Measurements from ENCODE around the gene MANEAL.

The MANEAL gene

DNA sequence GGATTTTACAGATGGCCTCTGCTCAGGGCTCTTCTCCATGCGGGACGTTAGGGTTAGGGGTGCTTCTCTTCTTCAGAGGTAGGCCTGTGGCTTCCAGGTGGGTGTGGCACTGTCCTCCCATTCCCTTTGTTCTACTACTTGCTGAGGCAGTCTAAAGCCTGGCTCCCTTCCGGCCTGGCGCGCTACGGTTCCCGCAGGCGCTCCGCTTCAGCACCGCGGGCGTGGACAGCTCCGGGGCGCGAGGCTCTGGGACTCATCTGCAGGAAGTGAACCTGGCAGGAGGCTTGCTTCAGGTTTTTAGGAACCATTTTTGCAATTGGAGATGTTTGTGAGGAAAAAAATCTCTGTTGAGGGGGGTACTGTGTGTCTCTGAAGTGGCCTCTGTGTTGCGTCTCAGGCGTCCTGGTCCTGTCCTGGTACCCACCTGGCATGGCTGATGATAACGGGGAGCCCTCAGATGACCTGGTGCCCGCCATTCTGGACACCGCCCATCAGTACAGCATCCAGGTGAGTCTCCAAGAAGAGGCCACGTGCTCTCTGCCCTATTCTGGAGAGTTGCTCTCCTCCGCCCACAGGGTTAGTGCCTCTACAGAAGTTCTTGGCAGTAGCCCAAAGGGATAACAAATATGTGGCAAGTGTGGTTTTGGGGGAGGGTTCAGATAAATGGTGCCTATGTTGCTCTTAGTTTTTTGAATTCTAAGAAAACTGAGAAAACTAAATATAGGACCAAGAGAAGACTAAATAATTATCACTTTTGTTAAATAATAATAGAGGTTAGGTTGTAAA is 1.9 kb downstream of the MANEAL start:
- Mint-ChIP-seq H3K4me1 (peaks cover 21% of the 10 kb centered on the region), H3K27me3 (peaks cover 7% of the 10 kb centered on the region), H3K9me3 (no peaks in the 10 kb centered on the region), H3K36me3 (ENCODE audit: insufficient read depth) (peaks cover 4% of the 10 kb centered on the region), H3K27ac (ENCODE audit: low read depth) (peak overlapping the region; percentile 58), H3K4me3 (peak overlapping the region; percentile 86)
- ATAC-seq (replicated peaks; ENCODE audit: extremely low read depth, poor library complexity, severe bottlenecking) (no peak), DNase-seq (ENCODE audit: low spot score in 2 of 2) (no peak)

DNA sequence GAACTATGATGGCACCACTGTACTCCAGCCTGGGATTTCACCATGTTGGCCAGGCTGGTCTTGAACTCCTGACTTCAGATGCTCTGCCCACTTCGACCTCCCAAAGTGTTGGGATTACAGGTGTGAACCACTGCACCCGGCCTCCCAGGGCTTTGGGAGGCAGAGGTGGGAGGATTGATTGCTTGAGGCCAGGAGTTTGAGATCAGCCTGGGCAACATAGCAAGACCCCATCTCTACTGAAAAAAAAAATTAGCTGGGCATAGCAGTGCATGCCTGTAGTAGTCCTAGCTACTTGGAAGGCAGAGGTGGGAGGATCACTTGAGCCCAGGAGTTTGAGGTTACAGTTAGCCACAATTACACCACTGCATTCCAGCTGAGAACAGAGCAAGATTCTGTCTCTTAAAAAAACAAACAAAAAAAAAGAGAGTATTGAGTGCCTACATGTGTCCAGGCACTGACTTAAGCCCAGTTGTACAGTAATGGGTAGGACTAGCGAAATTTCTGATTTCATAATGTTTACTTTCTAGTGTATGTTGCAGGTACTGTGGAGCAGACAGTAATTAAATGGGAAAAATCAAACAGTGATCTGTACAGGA is 4.2 kb downstream of the MANEAL start:
- H3K4me1 Mint-ChIP-seq = peaks cover 21% of the 10 kb centered on the region
- no peak overlapping the region for H3K27ac Mint-ChIP-seq (ENCODE audit: low read depth)
- ATAC-seq (replicated peaks; ENCODE audit: extremely low read depth, poor library complexity, severe bottlenecking) (no peak), DNase-seq (ENCODE audit: low spot score in 2 of 2) (no peak)
- peaks cover 7% of the 10 kb centered on the region for H3K27me3 Mint-ChIP-seq
- H3K4me3 Mint-ChIP-seq = no peak overlapping the region
- peaks cover 19% of the 10 kb centered on the region for H3K36me3 Mint-ChIP-seq (ENCODE audit: insufficient read depth)
- H3K9me3 Mint-ChIP-seq = no peaks in the 10 kb centered on the region

DNA sequence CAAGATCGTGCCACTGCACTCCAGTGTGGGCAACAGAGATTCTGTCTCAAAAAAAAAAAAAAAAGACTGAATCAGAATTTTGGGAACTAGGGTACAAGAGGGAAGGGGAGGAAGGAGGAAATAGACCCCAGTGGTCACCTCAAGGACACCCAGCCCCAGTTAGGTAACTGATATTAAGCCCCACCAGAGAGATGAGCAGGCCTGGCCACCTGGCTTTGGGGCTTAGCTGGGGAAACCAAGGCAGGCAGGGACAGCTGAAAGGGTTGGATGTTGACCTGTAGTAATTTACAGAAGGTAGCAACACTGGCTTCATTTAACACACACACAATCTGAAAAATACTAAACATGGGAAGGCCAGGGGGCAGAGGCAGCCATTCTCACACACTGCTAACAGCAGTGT is 8.8 kb downstream of the MANEAL start:
- H3K4me3 Mint-ChIP-seq = no peak overlapping the region
- DNase-seq (ENCODE audit: low spot score in 2 of 2) (no peak), ATAC-seq (replicated peaks; ENCODE audit: extremely low read depth, poor library complexity, severe bottlenecking) (no peak)
- peaks cover 8% of the 10 kb centered on the region for H3K4me1 Mint-ChIP-seq
- peaks cover 45% of the 10 kb centered on the region for H3K36me3 Mint-ChIP-seq (ENCODE audit: insufficient read depth)
- no peaks in the 10 kb centered on the region for H3K9me3 Mint-ChIP-seq
- peak overlapping the region; percentile 49 for H3K27ac Mint-ChIP-seq (ENCODE audit: low read depth)
- no peaks in the 10 kb centered on the region for H3K27me3 Mint-ChIP-seq

DNA sequence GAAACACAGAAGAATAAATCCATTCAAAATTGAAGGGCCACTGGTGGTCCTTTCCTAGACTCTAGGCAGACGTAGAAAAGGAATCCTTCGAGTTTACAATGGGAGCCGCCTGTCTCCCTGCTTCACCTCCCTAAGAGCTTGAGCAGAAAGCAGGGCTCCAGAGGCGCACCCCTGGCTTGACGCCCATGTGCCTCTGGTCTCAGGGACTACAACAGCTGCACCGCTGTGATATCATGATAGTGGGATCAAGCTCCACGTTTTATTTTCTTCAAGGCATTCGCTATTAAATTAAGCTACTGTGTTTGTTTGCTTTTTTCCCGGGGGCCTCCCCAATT is 13.5 kb downstream of the MANEAL start:
- Mint-ChIP-seq H3K4me3 (peak overlapping the region; percentile 89), H3K27me3 (no peaks in the 10 kb centered on the region), H3K4me1 (peaks cover 32% of the 10 kb centered on the region), H3K36me3 (ENCODE audit: insufficient read depth) (peaks cover 43% of the 10 kb centered on the region), H3K9me3 (no peaks in the 10 kb centered on the region), H3K27ac (ENCODE audit: low read depth) (peak overlapping the region; percentile 94)
- DNase-seq (ENCODE audit: low spot score in 2 of 2) = no peak
- ATAC-seq (replicated peaks; ENCODE audit: extremely low read depth, poor library complexity, severe bottlenecking) = no peak

DNA sequence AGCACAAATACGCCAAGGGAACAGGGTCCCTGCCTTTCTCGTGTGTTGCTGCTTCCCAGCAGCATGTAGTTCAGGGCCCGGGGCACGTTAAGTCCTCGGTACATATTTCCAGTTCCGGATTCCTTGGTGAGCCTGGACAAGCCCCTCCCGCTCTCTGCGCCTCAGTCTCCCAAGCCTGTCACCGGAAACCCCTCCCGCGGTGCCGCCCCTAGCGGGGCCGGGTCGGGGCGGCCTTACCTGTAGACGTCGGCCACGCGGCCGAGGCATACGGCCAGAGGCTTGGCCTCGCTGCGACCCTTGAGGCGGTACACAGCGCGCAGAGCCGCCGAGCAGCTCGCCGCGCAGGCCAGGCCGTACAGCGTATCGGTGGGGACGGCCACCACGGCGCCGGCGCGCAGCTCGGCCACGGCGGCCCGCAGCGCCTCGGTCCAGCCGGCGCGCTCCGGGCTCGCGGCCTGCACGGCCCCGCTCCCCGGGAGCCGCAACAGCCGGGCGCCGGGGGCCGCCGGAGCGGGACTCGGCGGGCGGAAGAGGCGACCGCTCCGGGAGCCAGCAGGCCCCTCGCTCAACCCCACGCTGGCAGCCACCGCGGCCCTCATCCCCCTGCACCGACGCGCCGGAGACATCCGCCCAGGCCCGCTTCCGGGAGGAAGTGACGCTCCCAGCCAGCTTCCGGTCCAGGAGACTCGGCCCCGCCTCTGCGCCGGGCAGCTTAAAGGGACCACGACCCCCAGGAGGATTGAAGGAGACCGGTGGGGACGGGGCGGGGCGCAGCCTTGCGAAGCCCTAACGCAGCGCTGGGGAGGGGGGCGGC is 14.1 kb downstream of the MANEAL start, which contains the start of the genes C1orf122 and YRDC:
C1orf122 (plus strand) TSS at position 236 of the 814 bp plus-strand sequence. CDS start 615 bp downstream, outside the sequence.
YRDC (minus strand) TSS at position 654 of the 814 bp plus-strand sequence; CDS start at position 626, 28 bp downstream.
- H3K27me3 Mint-ChIP-seq = no peaks in the 10 kb centered on the region
- H3K4me1 Mint-ChIP-seq = peaks cover 33% of the 10 kb centered on the region
- H3K36me3 Mint-ChIP-seq (ENCODE audit: insufficient read depth) = peaks cover 37% of the 10 kb centered on the region
- H3K4me3 Mint-ChIP-seq = peak within 1 kb of the TSS; percentile 89
- H3K27ac Mint-ChIP-seq (ENCODE audit: low read depth) = peak within 1 kb of the TSS; percentile 94
- DNase-seq (ENCODE audit: low spot score in 2 of 2) (peak; percentile 84 to 85), ATAC-seq (replicated peaks; ENCODE audit: extremely low read depth, poor library complexity, severe bottlenecking) (peak; percentile 96)
- no peaks in the 10 kb centered on the region for H3K9me3 Mint-ChIP-seq

DNA sequence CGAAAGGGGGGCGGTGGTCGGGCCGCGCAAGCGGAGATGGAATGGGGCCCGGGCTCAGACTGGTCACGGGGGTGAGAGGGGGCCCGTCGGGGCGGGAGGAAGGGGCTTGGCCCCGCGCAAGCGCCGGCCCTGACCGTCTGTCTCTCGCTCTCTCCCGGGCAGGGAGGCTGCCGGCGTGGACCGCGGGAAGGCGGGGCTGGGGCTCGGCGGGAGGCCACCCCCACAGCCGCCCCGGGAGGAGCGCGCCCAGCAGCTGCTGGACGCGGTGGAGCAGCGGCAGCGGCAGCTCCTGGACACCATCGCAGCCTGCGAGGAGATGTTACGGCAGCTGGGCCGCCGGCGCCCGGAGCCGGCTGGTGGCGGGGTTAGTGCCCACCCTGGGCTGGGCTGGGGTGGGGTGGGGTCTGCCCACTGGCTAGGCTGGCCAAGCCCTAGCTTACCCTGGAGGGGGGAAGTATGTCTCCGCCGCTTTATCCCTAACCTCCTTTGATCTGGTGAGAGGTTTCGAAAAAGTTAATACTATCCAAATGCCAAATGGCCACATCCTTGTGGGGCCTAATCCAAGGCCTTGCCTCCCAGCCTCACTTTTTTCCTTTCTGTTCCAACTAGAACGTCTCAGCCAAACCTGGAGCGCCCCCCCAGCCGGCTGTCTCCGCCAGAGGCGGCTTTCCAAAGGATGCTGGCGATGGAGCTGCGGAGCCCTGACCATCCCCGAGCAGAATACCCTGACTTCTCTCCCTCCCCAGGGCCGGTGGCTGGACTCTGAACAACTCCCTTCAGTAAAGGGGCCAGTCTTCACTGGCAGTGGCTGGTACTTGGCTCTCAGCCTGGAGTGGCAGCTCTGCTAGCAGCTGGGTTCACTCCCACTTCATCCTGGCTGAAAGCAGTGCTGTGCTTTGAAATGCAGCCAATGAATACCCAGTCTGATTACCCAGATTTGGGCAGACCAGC is 15.0 kb downstream of the MANEAL start:
- DNase-seq (ENCODE audit: low spot score in 2 of 2) = peak; percentile 22
- no peaks in the 10 kb centered on the region for H3K9me3 Mint-ChIP-seq
- peaks cover 33% of the 10 kb centered on the region for H3K4me1 Mint-ChIP-seq
- peaks cover 34% of the 10 kb centered on the region for H3K36me3 Mint-ChIP-seq (ENCODE audit: insufficient read depth)
- ATAC-seq (replicated peaks; ENCODE audit: extremely low read depth, poor library complexity, severe bottlenecking) = peak; percentile 37
- H3K27me3 Mint-ChIP-seq = no peaks in the 10 kb centered on the region
- H3K27ac Mint-ChIP-seq (ENCODE audit: low read depth) = peak overlapping the region; percentile 94
- H3K4me3 Mint-ChIP-seq = peak overlapping the region; percentile 89

DNA sequence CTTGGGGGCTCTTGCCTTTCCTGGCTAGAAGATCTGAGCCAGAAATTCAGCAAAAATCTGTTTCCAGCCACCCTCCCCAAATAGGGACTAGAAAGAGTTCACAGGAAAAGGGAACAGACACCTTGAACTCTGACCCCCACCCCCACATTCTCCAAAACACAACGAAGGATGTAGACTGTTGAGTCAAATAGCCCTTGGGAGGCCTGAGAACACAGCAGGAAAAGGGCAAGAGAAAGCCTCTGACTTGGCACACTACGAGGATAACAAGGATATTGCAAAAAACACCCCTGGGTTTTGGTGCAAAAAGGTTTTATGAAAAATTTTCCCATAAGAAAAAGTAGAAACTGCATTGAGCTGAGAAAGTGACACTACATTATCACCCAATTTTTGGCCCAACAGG is 16.3 kb downstream of the MANEAL start:
- ATAC-seq (replicated peaks; ENCODE audit: extremely low read depth, poor library complexity, severe bottlenecking) = no peak
- DNase-seq (ENCODE audit: low spot score in 2 of 2) = no peak
- no peaks in the 10 kb centered on the region for H3K9me3 Mint-ChIP-seq
- H3K27ac Mint-ChIP-seq (ENCODE audit: low read depth) = no peak overlapping the region
- H3K27me3 Mint-ChIP-seq = no peaks in the 10 kb centered on the region
- H3K4me3 Mint-ChIP-seq = no peak overlapping the region
- H3K36me3 Mint-ChIP-seq (ENCODE audit: insufficient read depth) = peaks cover 21% of the 10 kb centered on the region
- peaks cover 25% of the 10 kb centered on the region for H3K4me1 Mint-ChIP-seq

DNA sequence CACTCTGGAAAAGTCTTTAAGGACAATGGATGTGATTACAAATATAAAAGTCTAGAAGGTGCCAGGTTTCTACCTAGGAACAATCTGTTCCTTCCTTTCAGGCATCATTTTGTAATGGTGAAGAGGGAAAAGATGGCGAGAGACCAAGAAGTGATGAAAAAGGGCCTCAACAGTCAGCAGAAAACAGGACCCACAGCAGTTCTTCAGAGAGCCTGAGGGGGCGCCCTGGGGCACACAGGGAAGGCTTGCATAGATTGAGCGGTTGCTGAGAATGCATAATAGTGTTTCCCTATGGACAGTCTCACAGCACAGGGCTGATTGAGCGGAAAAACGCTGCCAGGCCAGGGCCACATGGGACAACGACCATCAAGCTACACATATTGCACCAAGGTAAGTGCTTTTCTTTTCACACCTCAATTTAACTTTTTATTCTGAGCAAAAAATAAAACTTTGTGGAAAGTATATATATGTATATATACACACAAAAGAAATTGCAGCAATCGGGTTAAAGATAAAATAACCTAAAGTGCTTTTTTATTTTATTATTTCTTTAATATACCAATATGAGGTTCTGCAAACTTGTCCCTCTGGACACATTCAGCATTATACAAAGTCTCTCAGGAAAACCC is 17.5 kb downstream of the MANEAL start:
- H3K36me3 Mint-ChIP-seq (ENCODE audit: insufficient read depth) = peaks cover 21% of the 10 kb centered on the region
- no peaks in the 10 kb centered on the region for H3K9me3 Mint-ChIP-seq
- H3K4me1 Mint-ChIP-seq = peaks cover 25% of the 10 kb centered on the region
- no peaks in the 10 kb centered on the region for H3K27me3 Mint-ChIP-seq
- H3K27ac Mint-ChIP-seq (ENCODE audit: low read depth) = no peak overlapping the region
- ATAC-seq (replicated peaks; ENCODE audit: extremely low read depth, poor library complexity, severe bottlenecking) = no peak
- DNase-seq (ENCODE audit: low spot score in 2 of 2) = peak; percentile 42 to 45
- no peak overlapping the region for H3K4me3 Mint-ChIP-seq

DNA sequence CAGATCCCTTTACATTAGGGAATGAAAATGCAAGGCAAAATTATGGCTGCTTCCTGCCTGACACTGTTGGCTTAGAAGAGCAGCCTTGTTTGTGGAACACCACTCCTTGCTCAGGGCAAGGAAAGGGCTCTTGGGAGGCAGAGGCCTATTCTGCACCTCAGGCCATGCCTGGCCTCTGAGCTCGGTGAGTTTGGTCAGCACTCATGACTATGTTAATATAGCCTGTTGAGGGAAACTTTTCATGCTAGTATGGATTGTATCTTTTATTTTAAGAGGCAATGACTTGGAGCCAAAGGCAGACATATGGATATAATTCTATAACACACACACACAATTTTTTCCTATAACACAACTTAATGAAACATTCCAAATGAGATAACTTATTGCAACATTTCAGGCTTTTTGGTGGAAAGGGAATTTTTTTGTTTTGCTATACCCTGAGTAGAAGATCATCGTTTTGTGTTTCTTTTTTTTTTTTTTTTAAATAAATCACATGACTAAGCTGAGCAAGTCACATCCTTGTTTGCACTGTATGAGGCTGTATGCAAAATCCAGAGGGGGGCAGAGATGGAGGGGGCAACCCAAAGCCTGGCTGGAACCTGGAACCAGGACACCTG is 20.0 kb downstream of the MANEAL start:
- peaks cover 16% of the 10 kb centered on the region for H3K36me3 Mint-ChIP-seq (ENCODE audit: insufficient read depth)
- no peaks in the 10 kb centered on the region for H3K27me3 Mint-ChIP-seq
- no peak for DNase-seq (ENCODE audit: low spot score in 2 of 2)
- H3K4me1 Mint-ChIP-seq = peaks cover 20% of the 10 kb centered on the region
- H3K9me3 Mint-ChIP-seq = no peaks in the 10 kb centered on the region
- ATAC-seq (replicated peaks; ENCODE audit: extremely low read depth, poor library complexity, severe bottlenecking) = no peak
- H3K27ac Mint-ChIP-seq (ENCODE audit: low read depth) = no peak overlapping the region
- H3K4me3 Mint-ChIP-seq = no peak overlapping the region

DNA sequence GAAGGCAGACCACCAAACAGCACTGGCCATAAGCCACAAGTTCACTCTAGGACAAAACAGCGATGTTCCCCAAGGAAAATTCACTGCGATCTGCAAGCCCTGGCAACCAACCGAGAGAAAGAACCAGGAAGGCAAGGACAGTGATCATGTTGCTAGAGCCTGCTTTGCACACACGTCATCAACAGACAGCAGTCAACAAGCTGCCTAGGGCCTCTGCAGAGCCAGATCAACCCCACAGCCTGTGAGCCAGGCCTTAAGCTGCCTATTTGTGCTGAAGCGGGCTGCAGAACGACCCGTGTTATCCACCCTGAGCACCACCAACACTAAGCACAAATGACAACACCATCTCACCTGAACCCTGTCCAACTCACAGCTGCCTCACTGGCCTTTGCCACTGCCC is 20.6 kb downstream of the MANEAL start:
- peaks cover 14% of the 10 kb centered on the region for H3K4me1 Mint-ChIP-seq
- no peak for DNase-seq (ENCODE audit: low spot score in 2 of 2)
- no peak overlapping the region for H3K4me3 Mint-ChIP-seq
- H3K36me3 Mint-ChIP-seq (ENCODE audit: insufficient read depth) = peaks cover 17% of the 10 kb centered on the region
- no peaks in the 10 kb centered on the region for H3K27me3 Mint-ChIP-seq
- no peak overlapping the region for H3K27ac Mint-ChIP-seq (ENCODE audit: low read depth)
- no peak for ATAC-seq (replicated peaks; ENCODE audit: extremely low read depth, poor library complexity, severe bottlenecking)
- no peaks in the 10 kb centered on the region for H3K9me3 Mint-ChIP-seq

DNA sequence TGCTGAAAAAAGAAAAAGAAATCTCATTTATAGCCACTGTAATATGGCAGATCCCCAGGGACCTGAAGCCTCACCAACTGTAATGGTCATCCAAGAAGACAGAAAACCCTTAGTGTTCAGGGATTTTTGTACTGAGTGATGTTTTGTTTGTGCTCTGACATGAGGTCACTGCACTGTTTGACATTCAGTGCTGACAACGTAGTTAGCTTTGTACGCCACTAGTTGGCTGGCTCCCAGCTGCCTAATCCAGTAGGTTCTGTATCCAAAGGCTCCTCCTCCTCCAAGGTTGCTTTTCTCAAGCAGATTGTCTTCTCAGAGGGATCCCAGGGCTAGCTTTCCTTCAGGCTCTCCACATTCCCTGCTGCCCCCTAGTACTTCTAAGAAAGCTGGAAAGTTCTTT is 23.8 kb downstream of the MANEAL start:
- H3K9me3 Mint-ChIP-seq = no peaks in the 10 kb centered on the region
- peaks cover 38% of the 10 kb centered on the region for H3K36me3 Mint-ChIP-seq (ENCODE audit: insufficient read depth)
- ATAC-seq (replicated peaks; ENCODE audit: extremely low read depth, poor library complexity, severe bottlenecking) (no peak), DNase-seq (ENCODE audit: low spot score in 2 of 2) (no peak)
- H3K4me1 Mint-ChIP-seq = no peaks in the 10 kb centered on the region
- no peak overlapping the region for H3K27ac Mint-ChIP-seq (ENCODE audit: low read depth)
- H3K27me3 Mint-ChIP-seq = no peaks in the 10 kb centered on the region
- H3K4me3 Mint-ChIP-seq = no peak overlapping the region

Measured in central memory CD8-positive, alpha-beta T cell (primary cell).